Activated CD4-positive, alpha-beta T cell treated with anti-CD3 and anti-CD28 coated beads for 1 hour (primary cell): Measurements from ENCODE around the gene PTPRR.

Experiments used
- DNase-seq: peaks from one replicate; pipeline ENCODE4 v3.0.0-alpha.2; 2020

Gene PTPRR

DNA sequence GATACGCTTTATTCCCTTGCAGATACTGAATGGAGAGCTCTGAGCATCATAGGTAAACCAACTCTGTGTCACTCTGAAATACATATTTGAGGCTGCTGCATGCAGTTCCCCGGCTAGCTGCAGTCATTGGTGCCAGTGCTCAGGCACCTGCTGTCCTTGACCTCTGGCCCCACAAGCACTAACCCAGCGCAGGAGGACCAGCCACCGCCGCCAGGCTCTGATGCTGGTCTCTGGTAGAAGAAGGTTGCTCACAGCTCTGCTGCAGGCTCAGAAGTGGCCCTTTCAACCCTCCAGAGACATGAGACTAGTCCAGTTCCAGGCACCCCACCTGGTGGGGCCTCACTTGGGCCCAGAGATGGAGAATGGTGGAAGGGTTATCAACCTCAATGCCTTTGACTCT is 248.8 kb downstream of the PTPRR start:
- no peak for DNase-seq

DNA sequence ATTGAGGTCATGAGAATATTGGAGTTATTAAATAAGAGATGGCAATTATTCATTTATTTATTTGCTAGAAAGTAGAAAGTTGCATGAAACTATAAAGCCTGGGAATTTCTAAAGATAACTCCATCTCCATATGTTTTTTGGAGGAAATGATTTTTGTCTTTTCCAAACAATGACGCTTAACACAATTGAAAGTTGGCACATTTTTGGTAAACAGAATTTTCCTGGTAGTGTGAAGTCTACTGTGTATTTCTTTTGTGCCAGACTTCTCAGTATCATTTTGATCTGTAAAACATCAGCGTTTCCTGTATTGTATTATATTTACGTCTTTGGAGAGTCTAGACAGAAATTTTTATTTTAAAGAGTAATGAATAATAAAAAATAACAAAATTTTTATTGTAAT is 249.6 kb downstream of the PTPRR start:
- DNase-seq = no peak

GRCh38 chr12:70667253-70667652 is 253.3 kb downstream of the PTPRR start:
- DNase-seq = no peak

DNA sequence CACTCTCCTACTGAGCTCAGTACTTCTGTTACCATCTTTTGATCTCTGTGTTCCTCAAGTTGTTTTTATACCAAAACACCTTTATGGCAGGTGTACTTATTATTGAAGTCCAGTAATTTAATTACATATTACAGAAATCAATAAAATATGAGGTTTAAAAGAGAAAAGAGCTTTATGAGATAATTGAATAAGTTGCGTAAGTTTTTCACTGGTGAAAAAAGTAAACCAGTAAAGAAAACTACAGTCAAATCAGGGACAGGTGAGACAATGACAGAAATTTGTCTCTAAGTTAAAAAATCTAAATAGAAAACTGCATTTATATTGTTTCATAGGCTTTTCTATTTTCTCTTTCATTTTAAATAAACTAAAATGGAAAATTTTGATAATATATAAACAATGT is 254.2 kb downstream of the PTPRR start:
- DNase-seq = no peak

- no peak for DNase-seq
Measured at GRCh38 chr12:70664465-70664881, 256.1 kb downstream of the PTPRR start.

DNA sequence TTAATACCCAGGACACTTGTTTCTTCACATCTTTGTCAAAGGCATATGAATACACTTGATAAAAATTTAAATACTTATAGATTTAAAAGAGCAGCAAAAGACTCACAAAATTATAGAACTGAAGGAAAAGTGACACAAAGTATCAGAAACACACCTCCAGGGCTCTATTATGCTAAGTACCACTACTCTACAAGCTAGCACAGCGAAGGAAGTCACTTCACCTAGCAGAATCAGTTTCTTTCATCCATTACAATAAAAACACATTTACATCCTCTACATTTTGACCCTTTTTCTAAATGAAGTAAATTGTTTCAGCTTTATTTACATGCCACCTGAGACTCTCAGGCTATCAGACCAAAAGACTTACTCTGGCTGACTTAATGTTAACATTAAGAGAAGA is 256.7 kb downstream of the PTPRR start:
- DNase-seq = no peak

DNA sequence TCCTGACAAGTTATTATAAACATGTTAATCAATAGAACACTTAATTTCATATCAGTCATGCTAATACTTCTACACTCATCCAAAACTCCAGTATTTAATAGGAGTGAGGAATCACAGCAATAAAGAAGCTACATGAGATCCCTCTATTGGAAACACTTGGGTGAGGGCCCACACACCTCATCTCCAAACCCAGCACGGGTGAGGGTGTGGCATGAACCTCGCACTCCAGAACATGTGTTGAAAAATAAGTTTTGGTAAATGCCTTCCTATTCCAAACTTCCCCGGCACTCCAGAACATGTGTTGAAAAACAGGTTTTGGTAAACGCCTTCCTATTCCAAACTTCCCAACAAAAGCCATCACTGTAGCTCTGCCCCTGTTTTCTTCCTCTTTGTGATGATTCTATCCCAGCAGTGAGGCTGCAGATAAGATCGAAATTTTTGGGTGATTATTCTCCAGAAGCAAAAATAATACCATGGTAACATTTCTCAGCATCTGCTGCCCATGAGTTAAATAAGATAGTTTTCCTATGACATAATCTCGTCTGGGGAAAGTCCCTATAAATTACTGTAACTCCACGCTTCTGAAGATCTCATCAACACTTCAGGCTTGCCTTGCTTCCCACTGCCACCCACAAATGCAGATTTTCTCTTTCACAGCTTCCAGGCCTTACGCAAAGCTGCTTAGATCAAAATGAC is 258.9 kb downstream of the PTPRR start:
- DNase-seq = no peak

DNA sequence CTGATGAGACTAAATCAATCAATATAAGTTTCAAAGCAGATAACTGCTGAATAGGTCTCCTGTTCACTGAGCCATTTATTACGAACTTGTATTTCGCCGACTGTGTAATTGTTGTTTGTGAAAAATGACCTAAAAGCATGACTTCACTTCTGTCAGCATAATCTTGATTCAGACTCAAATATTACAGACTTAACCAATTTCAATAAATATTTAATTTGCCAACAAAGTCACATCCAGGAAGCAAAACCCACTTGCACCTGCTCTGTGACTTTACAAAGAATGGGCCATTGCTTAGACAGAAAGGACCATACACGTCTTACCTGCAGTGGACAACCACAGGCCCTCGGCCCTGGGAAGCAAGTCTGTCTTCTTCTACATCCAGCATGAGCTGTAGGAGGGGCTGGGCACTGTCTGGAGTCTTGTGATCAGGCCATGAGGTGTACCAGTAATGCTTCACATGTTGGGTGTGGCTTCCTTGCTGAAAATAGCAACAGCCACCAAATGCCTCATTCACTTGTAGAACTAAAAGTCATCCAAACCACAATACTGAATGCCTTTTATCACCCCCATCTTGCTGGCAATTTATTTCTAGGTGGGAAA is 259.8 kb downstream of the PTPRR start:
- no peak for DNase-seq

DNA sequence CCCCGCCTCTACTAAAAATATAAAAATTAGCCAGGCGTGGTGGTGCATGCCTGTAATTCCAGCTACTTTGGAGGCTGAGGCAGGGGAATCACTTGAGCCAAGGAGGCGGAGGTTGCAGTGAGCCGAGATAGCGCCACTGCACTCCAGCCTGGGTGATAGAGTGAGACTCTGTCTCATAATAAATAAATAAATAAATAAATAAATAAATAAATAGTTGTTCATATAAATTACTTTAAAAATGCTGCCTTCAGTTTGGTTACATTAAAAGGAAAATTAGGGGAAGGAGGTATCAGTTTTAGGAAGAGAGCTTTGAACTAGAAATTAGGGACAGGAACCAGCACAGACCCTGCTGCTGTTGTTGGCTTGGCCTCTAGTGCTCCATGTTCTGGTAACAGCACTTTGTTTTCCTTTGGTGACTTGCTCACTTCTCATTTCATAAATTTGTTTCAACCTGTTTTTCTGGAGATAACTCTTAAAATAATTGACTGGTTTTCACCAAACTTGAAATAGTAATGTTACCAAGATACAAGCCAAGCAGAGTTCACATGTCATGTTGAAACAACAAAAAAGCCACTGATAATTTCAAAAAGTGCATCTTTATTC is 260.4 kb downstream of the PTPRR start:
- DNase-seq = no peak

DNA sequence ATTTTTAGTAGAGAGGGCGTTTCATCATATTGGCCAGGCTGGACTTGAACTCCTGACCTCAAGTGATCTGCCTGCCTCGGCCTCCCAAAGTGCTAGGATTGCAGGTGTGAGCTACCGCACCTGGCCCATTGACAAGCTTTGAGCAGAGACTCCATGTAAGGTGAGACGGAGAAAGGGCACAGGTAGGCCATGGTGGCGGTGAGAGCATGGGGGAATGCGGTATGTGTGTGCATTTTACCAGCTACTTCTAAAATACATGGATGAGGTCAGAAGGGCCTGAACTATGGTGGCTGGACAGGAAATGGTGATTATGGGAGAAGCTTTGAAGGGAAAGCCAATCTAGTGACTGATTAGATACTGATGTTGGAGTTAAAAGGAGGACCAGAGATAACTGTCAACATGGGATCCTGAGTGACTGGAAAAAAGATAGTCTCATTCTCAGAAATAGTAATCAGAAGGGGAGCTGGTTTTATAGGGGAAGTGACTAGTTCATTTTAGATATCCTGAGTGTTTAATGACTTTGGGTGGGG is 261.4 kb downstream of the PTPRR start:
- no peak for DNase-seq

DNA sequence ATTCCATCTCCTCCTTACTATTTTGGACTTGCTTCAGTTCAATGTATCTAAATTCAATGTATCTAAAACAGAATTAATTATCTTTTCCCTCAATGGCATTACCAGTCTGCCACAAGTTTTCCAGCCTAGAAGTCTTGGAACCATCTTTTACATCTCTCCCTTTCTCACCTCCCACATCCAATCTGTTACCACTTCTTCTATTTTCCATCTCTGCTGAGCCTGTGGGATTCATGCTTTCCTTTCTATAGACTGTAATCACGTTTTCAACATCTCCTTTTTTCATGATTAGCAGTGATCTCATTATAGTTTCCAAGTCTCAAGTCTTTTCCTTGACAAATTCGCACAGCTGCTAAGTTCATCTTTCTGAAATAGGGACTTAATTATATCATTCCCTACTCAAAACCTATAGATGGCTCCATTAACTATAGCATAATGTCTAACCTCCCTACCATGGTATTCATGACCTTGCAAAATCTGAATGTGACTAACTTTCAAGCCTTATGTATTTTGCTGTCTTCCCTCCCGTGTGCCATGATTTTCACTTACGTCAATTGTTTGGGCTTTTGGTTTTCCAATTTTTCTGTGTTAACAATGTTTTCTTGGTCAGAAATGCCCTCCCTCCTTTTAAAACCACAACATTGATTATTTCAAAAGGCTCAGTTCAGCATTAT is 262.8 kb downstream of the PTPRR start:
- no peak for DNase-seq

- DNase-seq = no peak
Measured at GRCh38 chr12:70652451-70652850, 268.1 kb downstream of the PTPRR start.

DNA sequence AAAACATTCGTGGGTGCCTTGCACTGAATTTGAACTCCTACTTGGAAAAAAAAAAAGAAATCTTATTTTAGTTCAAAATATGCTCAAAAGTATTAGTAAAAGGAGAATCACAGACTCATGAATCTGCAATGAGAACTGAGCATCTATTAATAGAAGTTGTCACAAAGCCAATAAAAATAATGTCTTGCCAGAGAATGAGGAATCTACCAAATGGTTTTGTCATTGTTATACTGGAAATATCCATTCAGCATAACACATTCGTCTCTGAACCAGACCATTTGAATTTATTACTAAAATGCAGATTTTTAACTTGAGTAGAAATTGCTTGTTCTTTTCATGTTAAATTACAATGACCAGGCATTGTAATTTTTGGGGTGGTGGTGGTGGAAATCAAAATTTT is 271.7 kb downstream of the PTPRR start:
- DNase-seq = no peak

- no peak for DNase-seq
Measured at GRCh38 chr12:70648191-70648590, 272.3 kb downstream of the PTPRR start.

- no peak for DNase-seq
Measured at GRCh38 chr12:70646850-70647249, 273.7 kb downstream of the PTPRR start.

GRCh38 chr12:70645494-70646317 is 274.8 kb downstream of the PTPRR start:
- DNase-seq = no peak

GRCh38 chr12:70644861-70645260 is 275.7 kb downstream of the PTPRR start:
- no peak for DNase-seq

GRCh38 chr12:70643939-70644338 is 276.6 kb downstream of the PTPRR start:
- no peak for DNase-seq

DNA sequence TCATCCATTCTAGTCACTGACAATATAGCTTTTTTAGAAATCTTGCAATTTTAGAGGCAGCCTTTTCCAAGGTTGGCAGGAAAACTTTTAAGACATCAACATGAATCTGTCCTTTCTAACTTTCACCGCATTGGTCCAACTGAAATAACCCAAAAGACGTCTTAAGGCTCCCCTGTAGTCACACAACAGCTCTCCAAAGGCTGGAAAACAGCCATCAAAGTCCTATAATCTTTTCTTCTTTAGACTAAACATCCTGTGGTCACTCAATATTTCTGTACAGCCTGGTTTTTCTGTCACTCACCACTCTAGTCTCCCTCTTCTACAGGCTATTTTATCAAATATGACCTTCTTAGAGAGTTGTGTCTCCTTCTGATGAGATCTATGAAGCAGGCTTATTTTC is 278.8 kb downstream of the PTPRR start:
- DNase-seq = no peak

- DNase-seq = no peak
Measured at GRCh38 chr12:70640901-70641300, 279.6 kb downstream of the PTPRR start.

GRCh38 chr12:70639535-70639934 is 281.0 kb downstream of the PTPRR start:
- DNase-seq = no peak

- DNase-seq = no peak
Measured at GRCh38 chr12:70638639-70639360, 281.7 kb downstream of the PTPRR start.
